NOMO-1 treated with DMSO at 0.1 percent for 48 hours (cell line): ENCODE results near the gene NEK9.

ENCODE experiments used
- DNase-seq: peaks from one replicate; lab custom pipeline; 2025; ENCODE audit not compliant: unreplicated experiment; lab: John Stamatoyannopoulos, UW

NEK9 gene

GRCh38 chr14:75042035-75042434 lies 84.8 kb downstream of the NEK9 start:
- no peak for DNase-seq

GRCh38 chr14:75041613-75042012 lies 85.2 kb downstream of the NEK9 start:
- no peak for DNase-seq

- no peak for DNase-seq
Measured at GRCh38 chr14:75040959-75041358, 85.9 kb downstream of the NEK9 start.

GRCh38 chr14:75040507-75040906 lies 86.3 kb downstream of the NEK9 start:
- no peak for DNase-seq

GRCh38 chr14:75032939-75033338 lies 93.9 kb downstream of the NEK9 start:
- DNase-seq: no peak

- no peak for DNase-seq
Measured at GRCh38 chr14:75030147-75030546, 96.7 kb downstream of the NEK9 start.
